Right cardiac atrium (tissue), 5 donors: ENCODE results near the gene HRH3. TPM values are rescaled to one million over a fixed set of nuclear protein-coding genes. Genes with fewer than 3 reads are reported as not detected.

Source experiments
- ATAC-seq, 2 donors: fragments of 200-7000 bp; cut with Tn5 transposase; one replicate each; pipeline versions ENCODE4 v1.8.0 to v1.9.1; 2020; ENCODE audit warnings: moderate library complexity in 2 of 2, mild to moderate bottlenecking in 1 of 2
- DNase-seq, 3 donors: peaks; one replicate each; pipeline ENCODE4 v3.0.0-alpha.2; 2020
- H3K27ac ChIP-seq: one replicate; pipeline ENCODE4 v1.5.1; 2013; ENCODE audit warnings: mild to moderate bottlenecking, low read length, control low read depth, moderate library complexity
- H3K27me3 ChIP-seq: one replicate; pipeline ENCODE4 v1.6.1; 2013; ENCODE audit not compliant: control insufficient read depth, insufficient read depth
- H3K4me1 ChIP-seq: one replicate; pipeline ENCODE4 v1.6.1; 2013; ENCODE audit warnings: low read length; ENCODE audit not compliant: control insufficient read depth, insufficient read depth
- H3K4me3 ChIP-seq: one replicate; pipeline ENCODE4 v1.5.1; 2013; ENCODE audit warnings: low read length, control low read depth
- H3K9me3 ChIP-seq: one replicate; pipeline ENCODE4 v1.6.1; 2013; ENCODE audit warnings: low read length; ENCODE audit not compliant: control insufficient read depth
- WGBS: extraction: QIAGEN DNeasy Blood & Tissue Kit; methylation state at CpG from one replicate; pipeline ENCODE4 v1.1.7; 2013; 5-methylcytosine and 5-hydroxymethylcytosine counted together
- intact Hi-C, 4 donors: fragments of 100-400 bp; cut with DNase I; formaldehyde crosslinking; loops; one replicate each; pipeline versions ENCODE4 v1.11.0 to v1.14.0; 2022 to 2023
- long read RNA-seq, 4 donors: library from polyadenylated mRNA; unstranded; transcript quantifications; one replicate each; pipeline ENCODE4 v2.0.0, GENCODE V29; 2020 to 2021
- polyA plus RNA-seq: library from polyadenylated mRNA; stranded (reverse); fragments of 200-250 nt; gene quantifications from one replicate; pipeline ENCODE4 v1.2.3, GENCODE V29; 2013
- total RNA-seq, 4 donors: library from RNA; stranded (reverse); fragmentation: NEBNext Ultra II Directional; extraction: Animal tissue kit (Norgen Biotek cat#: 25700); gene quantifications; one replicate each; pipeline ENCODE4 v1.2.1, GENCODE V29; 2021
- donor health status: healthy with polysubstance abuse.
- donor health status: DM: no; HTN: yes; CAD: no.
- donor health status: DM: no; HTN: no; CAD: no.
- donor health status: DM: no; HTN: yes; CAD: no; lungs with severe emphysema.
- donor health status: DM: yes; HTN: yes; CAD: no.

The HRH3 gene
- total RNA-seq (not detected), polyA plus RNA-seq (not detected)
- long read RNA-seq, donor 1 = 0 reads
- long read RNA-seq, donor 2 = 0 reads
- long read RNA-seq, donor 3 = 0 reads
- long read RNA-seq, donor 4 = 0 reads

GRCh38 chr20:62219992-62220665, at the start of gene HRH3:
HRH3 (minus strand) TSS chr20:62220278; CDS start chr20:62219970, 308 bp downstream.
- WGBS = under 1% methylated on average over 84 of the region's 84 CpGs
- DNase-seq (peak; percentile 54 to 80 (median 80)), ATAC-seq (peak; percentile 53 to 70)
- Histone ChIP-seq H3K27me3 (no peaks in the 10 kb centered on the region), H3K4me1 (no peaks in the 10 kb centered on the region), H3K27ac (no peak within 1 kb of the TSS), H3K9me3 (no peaks in the 10 kb centered on the region), H3K4me3 (peak within 1 kb of the TSS; percentile 46)
- intact Hi-C loops = no loop called here

GRCh38 chr20:62269871-62270270, 49.8 kb upstream of the HRH3 start:
- peak in 1 of 3 donors; percentile 54 for DNase-seq
- 94% methylated on average over 17 of the region's 17 CpGs for WGBS
- intact Hi-C loops = no loop called here
- H3K27ac ChIP-seq = no peak overlapping the region
- no peaks in the 10 kb centered on the region for H3K9me3 ChIP-seq
- no peaks in the 10 kb centered on the region for H3K4me1 ChIP-seq
- no peak overlapping the region for H3K4me3 ChIP-seq
- H3K27me3 ChIP-seq = no peaks in the 10 kb centered on the region
- ATAC-seq = no peak

- intact Hi-C loops = no loop called here
- no peak overlapping the region for H3K27ac ChIP-seq
- H3K9me3 ChIP-seq = no peaks in the 10 kb centered on the region
- no peaks in the 10 kb centered on the region for H3K27me3 ChIP-seq
- DNase-seq (peak in 1 of 3 donors; percentile 42), ATAC-seq (no peak)
- 89% methylated on average over 14 of the region's 14 CpGs for WGBS
- H3K4me1 ChIP-seq = no peaks in the 10 kb centered on the region
- no peak overlapping the region for H3K4me3 ChIP-seq
Measured at GRCh38 chr20:62269378-62269777, 49.3 kb upstream of the HRH3 start.

- no peak overlapping the region for H3K27ac ChIP-seq
- WGBS = 81% methylated on average over 7 of the region's 7 CpGs
- no peaks in the 10 kb centered on the region for H3K27me3 ChIP-seq
- H3K9me3 ChIP-seq = no peaks in the 10 kb centered on the region
- no peak overlapping the region for H3K4me3 ChIP-seq
- no peak for DNase-seq
- H3K4me1 ChIP-seq = no peaks in the 10 kb centered on the region
- intact Hi-C loops = no loop called here
- no peak for ATAC-seq
Measured at GRCh38 chr20:62268228-62268900, 48.3 kb upstream of the HRH3 start.

- intact Hi-C loops = no loop called here
- DNase-seq (peak in 1 of 3 donors; percentile 43), ATAC-seq (peak; percentile 67 to 68)
- Histone ChIP-seq H3K27me3 (no peaks in the 10 kb centered on the region), H3K27ac (no peak overlapping the region), H3K9me3 (no peaks in the 10 kb centered on the region), H3K4me3 (no peak overlapping the region), H3K4me1 (no peaks in the 10 kb centered on the region)
- 82% methylated on average over 10 of the region's 10 CpGs for WGBS
Measured at GRCh38 chr20:62267543-62267942, 47.5 kb upstream of the HRH3 start.

- DNase-seq (peak in 1 of 3 donors; percentile 23), ATAC-seq (no peak)
- H3K4me3 ChIP-seq = no peak overlapping the region
- H3K4me1 ChIP-seq = no peaks in the 10 kb centered on the region
- WGBS = 94% methylated on average over 13 of the region's 13 CpGs
- H3K27me3 ChIP-seq = no peaks in the 10 kb centered on the region
- H3K27ac ChIP-seq = no peak overlapping the region
- H3K9me3 ChIP-seq = no peaks in the 10 kb centered on the region
- intact Hi-C loops = no loop called here
Measured at GRCh38 chr20:62266851-62267250, 46.8 kb upstream of the HRH3 start.

GRCh38 chr20:62266340-62266739, 46.3 kb upstream of the HRH3 start:
- Histone ChIP-seq H3K4me3 (no peak overlapping the region), H3K4me1 (no peaks in the 10 kb centered on the region), H3K9me3 (no peaks in the 10 kb centered on the region), H3K27ac (no peak overlapping the region), H3K27me3 (no peaks in the 10 kb centered on the region)
- ATAC-seq (no peak), DNase-seq (peak in 1 of 3 donors; percentile 5)
- intact Hi-C loops = no loop called here
- 95% methylated on average over 10 of the region's 10 CpGs for WGBS

- no peaks in the 10 kb centered on the region for H3K27me3 ChIP-seq
- intact Hi-C loops = no loop called here
- H3K4me3 ChIP-seq = no peak overlapping the region
- no peaks in the 10 kb centered on the region for H3K4me1 ChIP-seq
- DNase-seq (no peak), ATAC-seq (no peak)
- 97% methylated on average over 1 of the region's 1 CpG for WGBS
- no peaks in the 10 kb centered on the region for H3K9me3 ChIP-seq
- H3K27ac ChIP-seq = no peak overlapping the region
Measured at GRCh38 chr20:62265365-62265764, 45.3 kb upstream of the HRH3 start.

- DNase-seq (peak in 1 of 3 donors; percentile 35), ATAC-seq (no peak)
- no peak overlapping the region for H3K27ac ChIP-seq
- intact Hi-C loops = no loop called here
- H3K4me1 ChIP-seq = no peaks in the 10 kb centered on the region
- WGBS = 96% methylated on average over 14 of the region's 14 CpGs
- no peaks in the 10 kb centered on the region for H3K9me3 ChIP-seq
- no peaks in the 10 kb centered on the region for H3K27me3 ChIP-seq
- H3K4me3 ChIP-seq = no peak overlapping the region
Measured at GRCh38 chr20:62263396-62263795, 43.3 kb upstream of the HRH3 start.

- 94% methylated on average over 10 of the region's 10 CpGs for WGBS
- peaks cover 2% of the 10 kb centered on the region for H3K4me1 ChIP-seq
- no peaks in the 10 kb centered on the region for H3K9me3 ChIP-seq
- ATAC-seq (no peak), DNase-seq (peak in 1 of 3 donors; percentile 18)
- H3K27ac ChIP-seq = no peak overlapping the region
- no peak overlapping the region for H3K4me3 ChIP-seq
- H3K27me3 ChIP-seq = no peaks in the 10 kb centered on the region
- intact Hi-C loops = no loop called here
Measured at GRCh38 chr20:62262064-62262463, 42.0 kb upstream of the HRH3 start.

GRCh38 chr20:62259294-62259565, 39.2 kb upstream of the HRH3 start:
- intact Hi-C loops = no loop called here
- no peak overlapping the region for H3K4me3 ChIP-seq
- H3K27me3 ChIP-seq = no peaks in the 10 kb centered on the region
- 88% methylated on average over 8 of the region's 8 CpGs for WGBS
- ATAC-seq (no peak), DNase-seq (no peak)
- peaks cover 4% of the 10 kb centered on the region for H3K4me1 ChIP-seq
- no peak overlapping the region for H3K27ac ChIP-seq
- no peaks in the 10 kb centered on the region for H3K9me3 ChIP-seq
